ENCODE data around the gene ARHGAP33. TPM values are rescaled to one million over a fixed set of nuclear protein-coding genes. Genes with fewer than 3 reads are reported as not detected.

The ARHGAP33 gene
- total and polyA plus RNA-seq, 2 donors (not counting 1 experiment from before 2014, with no cell fraction given) = 0.58 to 2.3 TPM

DNA sequence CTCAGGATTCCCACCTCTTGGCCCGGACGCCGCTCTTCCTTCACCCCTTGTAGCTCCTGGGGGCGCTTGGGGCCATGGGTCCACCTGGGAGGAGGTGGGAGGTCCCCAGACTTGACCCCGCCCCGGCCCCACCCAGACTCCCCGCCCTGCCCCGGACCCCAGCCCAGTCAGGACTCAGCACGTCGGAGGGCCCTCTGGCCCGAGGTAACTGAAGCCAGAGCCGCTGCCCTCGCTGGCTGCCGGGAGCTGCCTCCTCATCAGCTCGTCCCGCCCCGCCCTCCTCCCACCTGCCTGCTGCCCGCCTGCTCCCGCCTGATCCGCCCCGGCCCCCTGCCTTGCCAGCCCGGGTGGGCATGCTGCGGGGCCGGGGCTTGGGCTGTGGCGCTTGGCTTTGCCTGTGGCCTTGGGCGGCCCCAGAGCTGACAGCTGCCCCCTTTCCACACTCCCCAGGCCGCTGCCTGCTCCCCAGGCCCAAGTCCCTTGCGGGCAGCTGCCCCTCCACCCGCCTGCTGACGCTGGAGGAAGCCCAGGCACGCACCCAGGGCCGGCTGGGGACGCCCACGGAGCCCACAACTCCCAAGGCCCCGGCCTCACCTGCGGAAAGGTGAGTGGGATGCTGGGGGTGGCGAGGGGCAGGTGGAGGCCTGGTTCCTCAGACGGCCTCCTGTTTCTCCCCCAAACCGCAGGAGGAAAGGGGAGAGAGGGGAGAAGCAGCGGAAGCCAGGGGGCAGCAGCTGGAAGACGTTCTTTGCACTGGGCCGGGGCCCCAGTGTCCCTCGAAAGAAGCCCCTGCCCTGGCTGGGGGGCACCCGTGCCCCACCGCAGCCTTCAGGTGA, 9.4 kb downstream of the ARHGAP33 start:
- H2AFZ ChIP-seq (ENCODE audit: low read length) = no peak overlapping the region
- H3K36me3 ChIP-seq (ENCODE audit: control insufficient read depth, insufficient read depth, low read length) = peaks cover 10% of the 10 kb centered on the region
- DNase-seq (ENCODE audit: low read depth in 2 of 2) = no peak
- no peaks in the 10 kb centered on the region for H3K27me3 ChIP-seq (ENCODE audit: control insufficient read depth, insufficient read depth, low read length)
- TF ChIP-seq, protein P1, sequence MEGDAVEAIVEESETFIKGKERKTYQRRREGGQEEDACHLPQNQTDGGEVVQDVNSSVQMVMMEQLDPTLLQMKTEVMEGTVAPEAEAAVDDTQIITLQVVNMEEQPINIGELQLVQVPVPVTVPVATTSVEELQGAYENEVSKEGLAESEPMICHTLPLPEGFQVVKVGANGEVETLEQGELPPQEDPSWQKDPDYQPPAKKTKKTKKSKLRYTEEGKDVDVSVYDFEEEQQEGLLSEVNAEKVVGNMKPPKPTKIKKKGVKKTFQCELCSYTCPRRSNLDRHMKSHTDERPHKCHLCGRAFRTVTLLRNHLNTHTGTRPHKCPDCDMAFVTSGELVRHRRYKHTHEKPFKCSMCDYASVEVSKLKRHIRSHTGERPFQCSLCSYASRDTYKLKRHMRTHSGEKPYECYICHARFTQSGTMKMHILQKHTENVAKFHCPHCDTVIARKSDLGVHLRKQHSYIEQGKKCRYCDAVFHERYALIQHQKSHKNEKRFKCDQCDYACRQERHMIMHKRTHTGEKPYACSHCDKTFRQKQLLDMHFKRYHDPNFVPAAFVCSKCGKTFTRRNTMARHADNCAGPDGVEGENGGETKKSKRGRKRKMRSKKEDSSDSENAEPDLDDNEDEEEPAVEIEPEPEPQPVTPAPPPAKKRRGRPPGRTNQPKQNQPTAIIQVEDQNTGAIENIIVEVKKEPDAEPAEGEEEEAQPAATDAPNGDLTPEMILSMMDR (conservative IDR thresholded peaks at IDR 0.05 in 1 of 2, IDR thresholded peaks at IDR 0.05 in 1 of 2; ENCODE audit: low read depth in 1 of 2, low read length in 2 of 2) = no peak
- no peak for TF ChIP-seq EZH2 (IDR thresholded peaks at IDR 0.05; ENCODE audit: low read length, missing control alignments)
- H3K27ac ChIP-seq (ENCODE audit: insufficient read depth, low read length) = no peak overlapping the region
- H4K20me1 ChIP-seq (ENCODE audit: control insufficient read depth, extremely low read depth, insufficient read depth, low read length) = no peaks in the 10 kb centered on the region
- H3K4me3 ChIP-seq (replicated peaks in 1 of 4; ENCODE audit: control extremely low read depth in 1 of 4, insufficient read depth in 1 of 4, low read depth in 3 of 4, low read length in 4 of 4) = no peak overlapping the region
- no peaks in the 10 kb centered on the region for H3K9me3 ChIP-seq (ENCODE audit: control insufficient read depth, insufficient read depth, low read depth, low read length)
- H3K4me1 ChIP-seq (ENCODE audit: control insufficient read depth, extremely low read depth, insufficient read depth, low read length) = no peaks in the 10 kb centered on the region
- no peak overlapping the region for H3K4me2 ChIP-seq (ENCODE audit: extremely low read depth, insufficient read depth, low read length)
- no peaks in the 10 kb centered on the region for H3K79me2 ChIP-seq (ENCODE audit: control insufficient read depth, insufficient read depth, low read length)
- no peak overlapping the region for H3K9ac ChIP-seq (ENCODE audit: insufficient read depth, low read length)

DNA sequence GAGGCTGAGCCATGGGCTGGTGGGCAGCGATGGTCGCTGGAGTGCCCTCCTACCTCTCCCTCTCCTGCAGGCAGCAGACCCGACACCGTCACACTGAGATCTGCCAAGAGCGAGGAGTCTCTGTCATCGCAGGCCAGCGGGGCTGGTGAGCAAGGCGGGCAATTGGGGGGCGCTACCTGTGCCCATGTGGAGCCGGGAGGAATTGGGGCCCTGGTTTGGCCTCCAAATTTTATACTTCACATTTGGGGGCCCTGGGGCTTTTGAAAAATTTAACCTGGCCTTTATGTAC, 9.9 kb downstream of the ARHGAP33 start:
- no peak overlapping the region for H3K27ac ChIP-seq (ENCODE audit: insufficient read depth, low read length)

DNA sequence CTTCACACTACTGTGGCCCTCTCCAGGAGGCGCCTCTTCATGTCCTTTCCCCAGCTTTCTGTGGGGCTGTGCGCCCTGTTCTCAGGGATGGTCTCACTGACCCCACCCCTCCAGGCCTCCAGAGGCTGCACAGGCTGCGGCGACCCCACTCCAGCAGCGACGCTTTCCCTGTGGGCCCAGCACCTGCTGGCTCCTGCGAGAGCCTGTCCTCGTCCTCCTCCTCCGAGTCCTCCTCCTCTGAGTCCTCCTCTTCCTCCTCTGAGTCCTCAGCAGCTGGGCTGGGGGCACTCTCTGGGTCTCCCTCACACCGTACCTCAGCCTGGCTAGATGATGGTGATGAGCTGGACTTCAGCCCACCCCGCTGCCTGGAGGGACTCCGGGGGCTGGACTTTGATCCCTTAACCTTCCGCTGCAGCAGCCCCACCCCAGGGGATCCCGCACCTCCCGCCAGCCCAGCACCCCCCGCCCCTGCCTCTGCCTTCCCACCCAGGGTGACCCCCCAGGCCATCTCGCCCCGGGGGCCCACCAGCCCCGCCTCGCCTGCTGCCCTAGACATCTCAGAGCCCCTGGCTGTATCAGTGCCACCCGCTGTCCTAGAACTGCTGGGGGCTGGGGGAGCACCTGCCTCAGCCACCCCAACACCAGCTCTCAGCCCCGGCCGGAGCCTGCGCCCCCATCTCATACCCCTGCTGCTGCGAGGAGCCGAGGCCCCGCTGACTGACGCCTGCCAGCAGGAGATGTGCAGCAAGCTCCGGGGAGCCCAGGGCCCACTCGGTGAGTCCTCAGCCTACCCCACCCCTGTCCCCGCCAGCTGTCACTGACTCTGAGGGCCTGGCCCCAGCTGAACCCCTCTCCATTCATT, 11.2 kb downstream of the ARHGAP33 start:
- no peaks in the 10 kb centered on the region for H3K79me2 ChIP-seq (ENCODE audit: control insufficient read depth, insufficient read depth, low read length)
- H3K9ac ChIP-seq (ENCODE audit: insufficient read depth, low read length) = no peak overlapping the region
- no peak overlapping the region for H2AFZ ChIP-seq (ENCODE audit: low read length)
- no peaks in the 10 kb centered on the region for H3K9me3 ChIP-seq (ENCODE audit: control insufficient read depth, insufficient read depth, low read depth, low read length)
- H3K27me3 ChIP-seq (ENCODE audit: control insufficient read depth, insufficient read depth, low read length) = no peaks in the 10 kb centered on the region
- no peaks in the 10 kb centered on the region for H4K20me1 ChIP-seq (ENCODE audit: control insufficient read depth, extremely low read depth, insufficient read depth, low read length)
- H3K4me1 ChIP-seq (ENCODE audit: control insufficient read depth, extremely low read depth, insufficient read depth, low read length) = no peaks in the 10 kb centered on the region
- no peak overlapping the region for H3K27ac ChIP-seq (ENCODE audit: insufficient read depth, low read length)
- peaks cover 8% of the 10 kb centered on the region for H3K36me3 ChIP-seq (ENCODE audit: control insufficient read depth, insufficient read depth, low read length)
- H3K4me3 ChIP-seq (replicated peaks in 1 of 4; ENCODE audit: control extremely low read depth in 1 of 4, insufficient read depth in 1 of 4, low read depth in 3 of 4, low read length in 4 of 4) = no peak overlapping the region
- no peak for DNase-seq (ENCODE audit: low read depth in 2 of 2)
- no peak overlapping the region for H3K4me2 ChIP-seq (ENCODE audit: extremely low read depth, insufficient read depth, low read length)
- TF ChIP-seq EZH2 (IDR thresholded peaks at IDR 0.05; ENCODE audit: low read length, missing control alignments) = no peak
- TF ChIP-seq, protein P1 (conservative IDR thresholded peaks at IDR 0.05 in 1 of 2, IDR thresholded peaks at IDR 0.05 in 1 of 2; ENCODE audit: low read depth in 1 of 2, low read length in 2 of 2) = no peak

More for the DNA sequence above, 9.9 kb downstream of the ARHGAP33 start:
- no peaks in the 10 kb centered on the region for H4K20me1 ChIP-seq (ENCODE audit: control insufficient read depth, extremely low read depth, insufficient read depth, low read length)
- H3K9me3 ChIP-seq (ENCODE audit: control insufficient read depth, insufficient read depth, low read depth, low read length) = no peaks in the 10 kb centered on the region
- H3K4me1 ChIP-seq (ENCODE audit: control insufficient read depth, extremely low read depth, insufficient read depth, low read length) = no peaks in the 10 kb centered on the region
- no peak overlapping the region for H2AFZ ChIP-seq (ENCODE audit: low read length)
- no peak overlapping the region for H3K9ac ChIP-seq (ENCODE audit: insufficient read depth, low read length)
- H3K4me2 ChIP-seq (ENCODE audit: extremely low read depth, insufficient read depth, low read length) = no peak overlapping the region
- H3K27me3 ChIP-seq (ENCODE audit: control insufficient read depth, insufficient read depth, low read length) = no peaks in the 10 kb centered on the region
- peaks cover 10% of the 10 kb centered on the region for H3K36me3 ChIP-seq (ENCODE audit: control insufficient read depth, insufficient read depth, low read length)
- TF ChIP-seq, protein P1 (conservative IDR thresholded peaks at IDR 0.05 in 1 of 2, IDR thresholded peaks at IDR 0.05 in 1 of 2; ENCODE audit: low read depth in 1 of 2, low read length in 2 of 2) = no peak
- no peak for TF ChIP-seq EZH2 (IDR thresholded peaks at IDR 0.05; ENCODE audit: low read length, missing control alignments)
- DNase-seq (ENCODE audit: low read depth in 2 of 2) = no peak
- no peaks in the 10 kb centered on the region for H3K79me2 ChIP-seq (ENCODE audit: control insufficient read depth, insufficient read depth, low read length)
- no peak overlapping the region for H3K4me3 ChIP-seq (replicated peaks in 1 of 4; ENCODE audit: control extremely low read depth in 1 of 4, insufficient read depth in 1 of 4, low read depth in 3 of 4, low read length in 4 of 4)
